Muscle layer of duodenum (tissue), 2 donors: ENCODE data around the gene MBOAT2.

Experiments used
- H3K27ac ChIP-seq: one replicate; pipeline ENCODE4 v1.7.0; 2013; ENCODE audit warnings: mild to moderate bottlenecking, low read length
- H3K27me3 ChIP-seq: one replicate; pipeline ENCODE4 v1.7.0; 2013; ENCODE audit warnings: low read depth, mild to moderate bottlenecking, control low read depth, low read length
- H3K36me3 ChIP-seq, 2 donors: one replicate each; pipeline ENCODE4 v1.7.0; 2013; ENCODE audit warnings: low read length in 2 of 2, control low read depth in 1 of 2, mild to moderate bottlenecking in 1 of 2; ENCODE audit not compliant: insufficient read depth in 2 of 2, control insufficient read depth in 1 of 2
- H3K4me1 ChIP-seq, 2 donors: one replicate each; pipeline ENCODE4 v1.7.0; 2013; ENCODE audit warnings: low read length in 2 of 2, mild to moderate bottlenecking in 2 of 2, control low read depth in 1 of 2, moderate library complexity in 1 of 2; ENCODE audit not compliant: insufficient read depth in 2 of 2, control insufficient read depth in 1 of 2
- H3K4me3 ChIP-seq, 2 donors: one replicate each; pipeline ENCODE4 v1.7.0; 2013; ENCODE audit warnings: low read length in 2 of 2, low read depth in 1 of 2, mild to moderate bottlenecking in 1 of 2
- H3K9me3 ChIP-seq, 2 donors: one replicate each; pipeline ENCODE4 v1.7.0; 2013; ENCODE audit warnings: low read length in 2 of 2, control low read depth in 1 of 2, mild to moderate bottlenecking in 1 of 2; ENCODE audit not compliant: control insufficient read depth in 1 of 2
- donor health status: healthy.

The MBOAT2 gene

DNA sequence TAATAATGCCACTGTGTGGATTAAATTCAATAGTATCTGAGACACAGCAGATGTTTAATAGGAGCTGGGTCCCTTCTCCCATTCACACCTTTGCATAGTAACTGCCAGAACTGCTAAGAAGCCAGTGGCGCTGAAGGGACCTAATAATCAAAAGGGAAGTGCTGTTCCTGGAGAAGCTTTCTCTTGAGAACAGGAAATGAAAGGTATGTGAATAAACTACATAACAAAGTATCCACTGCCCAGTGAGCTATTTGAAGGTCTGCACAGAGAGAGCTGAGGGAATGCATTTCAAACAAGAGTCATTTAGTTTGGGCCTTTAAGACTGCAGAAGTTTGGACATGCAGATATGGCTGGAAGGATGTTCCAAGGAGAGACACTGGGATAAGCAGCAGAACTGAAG, 110.0 kb downstream of the MBOAT2 start:
- no peaks in the 10 kb centered on the region for H3K27me3 ChIP-seq

DNA sequence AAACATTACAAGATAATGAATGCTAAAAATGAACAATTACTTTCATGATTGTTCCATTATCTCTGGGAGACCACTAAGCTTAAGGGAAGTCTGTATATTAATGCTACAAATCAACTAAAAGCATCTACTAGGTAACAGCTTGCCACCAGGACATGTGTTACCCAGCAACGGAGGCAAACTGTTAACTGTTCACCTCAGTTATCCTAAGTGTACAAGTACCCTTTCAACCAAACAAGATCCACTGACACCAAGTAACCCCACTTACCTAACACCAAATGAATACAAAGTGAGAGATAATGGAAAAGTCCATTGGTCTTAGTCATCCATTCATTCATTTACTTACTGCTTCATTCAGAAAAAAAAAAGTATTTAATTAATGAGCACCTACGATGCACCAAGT, 111.4 kb downstream of the MBOAT2 start:
- H3K4me1 ChIP-seq = no peaks in the 10 kb centered on the region
- H3K27ac ChIP-seq = no peak overlapping the region
- peaks cover 0 to 6% of the 10 kb centered on the region in 2 donors for H3K36me3 ChIP-seq
- H3K4me3 ChIP-seq = no peak overlapping the region
- H3K27me3 ChIP-seq = no peaks in the 10 kb centered on the region
- H3K9me3 ChIP-seq = no peaks in the 10 kb centered on the region

More for the DNA sequence above, 110.0 kb downstream of the MBOAT2 start:
- no peaks in the 10 kb centered on the region for H3K4me1 ChIP-seq
- H3K4me3 ChIP-seq = no peak overlapping the region
- H3K27ac ChIP-seq = no peak overlapping the region
- H3K36me3 ChIP-seq = peaks cover 0 to 6% of the 10 kb centered on the region in 2 donors
- no peaks in the 10 kb centered on the region for H3K9me3 ChIP-seq

DNA sequence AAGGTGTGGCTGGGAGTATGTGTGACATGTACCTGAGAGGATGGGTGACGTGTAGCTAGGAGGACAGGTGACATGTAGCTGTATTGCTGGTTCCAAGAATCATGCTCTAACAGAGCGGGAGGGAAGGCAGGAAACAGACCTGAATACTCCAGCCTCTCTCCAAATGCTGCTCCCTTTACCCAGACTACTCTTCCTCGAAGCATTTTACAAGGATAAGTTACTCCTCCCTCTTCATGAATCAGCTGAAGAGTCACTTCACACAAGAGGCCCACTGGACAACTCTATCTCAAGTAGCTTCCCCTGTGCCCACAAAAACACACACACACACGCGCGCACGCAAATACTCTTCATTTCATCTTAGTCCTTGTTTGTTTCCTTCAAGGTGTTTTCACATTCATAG, 113.5 kb downstream of the MBOAT2 start:
- no peaks in the 10 kb centered on the region for H3K9me3 ChIP-seq
- no peaks in the 10 kb centered on the region for H3K36me3 ChIP-seq
- no peaks in the 10 kb centered on the region for H3K4me1 ChIP-seq
- no peak overlapping the region for H3K4me3 ChIP-seq
- H3K27ac ChIP-seq = no peak overlapping the region
- no peaks in the 10 kb centered on the region for H3K27me3 ChIP-seq

DNA sequence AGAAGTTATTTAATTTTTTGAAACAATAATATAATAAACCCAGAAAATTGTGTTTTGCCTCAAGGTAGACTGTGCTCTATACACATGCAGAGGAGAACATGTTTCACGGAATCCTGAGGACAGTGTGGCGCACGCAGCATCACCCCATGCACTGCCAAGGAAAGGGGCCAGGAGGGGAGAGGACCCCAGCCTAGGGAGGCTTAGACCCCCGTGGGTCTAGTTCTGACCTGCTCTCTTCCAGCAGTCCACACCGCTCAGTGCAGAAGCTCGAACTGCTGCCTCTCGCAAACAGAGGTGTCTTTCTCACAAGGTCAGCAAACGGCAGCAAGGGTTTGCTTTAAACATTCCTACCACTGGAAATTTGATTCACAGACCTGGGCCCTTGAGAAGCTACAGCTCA, 114.5 kb downstream of the MBOAT2 start:
- H3K36me3 ChIP-seq = no peaks in the 10 kb centered on the region
- no peaks in the 10 kb centered on the region for H3K9me3 ChIP-seq
- no peaks in the 10 kb centered on the region for H3K27me3 ChIP-seq
- no peak overlapping the region for H3K4me3 ChIP-seq
- no peak overlapping the region for H3K27ac ChIP-seq
- no peaks in the 10 kb centered on the region for H3K4me1 ChIP-seq

DNA sequence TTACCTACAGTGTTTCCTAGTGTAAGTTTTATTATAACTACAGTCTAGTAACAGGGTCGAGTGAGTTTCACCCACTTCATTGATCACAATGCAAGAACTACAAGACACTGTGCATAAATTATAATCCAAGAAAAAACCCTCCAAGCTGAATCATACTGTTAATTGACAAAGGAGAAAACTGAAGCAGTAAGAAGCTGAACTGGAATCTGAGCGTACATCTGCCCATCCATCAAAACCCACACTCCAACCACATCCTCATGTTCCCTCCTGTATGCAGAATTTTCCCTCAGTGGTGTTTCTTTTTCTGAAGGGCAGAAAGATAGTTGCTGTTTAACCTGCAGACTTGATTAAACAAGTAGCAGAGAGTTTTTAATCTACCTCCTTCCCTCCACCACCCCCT, 116.6 kb downstream of the MBOAT2 start:
- Histone ChIP-seq H3K4me1 (no peaks in the 10 kb centered on the region), H3K9me3 (no peaks in the 10 kb centered on the region), H3K4me3 (no peak overlapping the region), H3K27ac (no peak overlapping the region), H3K27me3 (no peaks in the 10 kb centered on the region), H3K36me3 (no peaks in the 10 kb centered on the region)

DNA sequence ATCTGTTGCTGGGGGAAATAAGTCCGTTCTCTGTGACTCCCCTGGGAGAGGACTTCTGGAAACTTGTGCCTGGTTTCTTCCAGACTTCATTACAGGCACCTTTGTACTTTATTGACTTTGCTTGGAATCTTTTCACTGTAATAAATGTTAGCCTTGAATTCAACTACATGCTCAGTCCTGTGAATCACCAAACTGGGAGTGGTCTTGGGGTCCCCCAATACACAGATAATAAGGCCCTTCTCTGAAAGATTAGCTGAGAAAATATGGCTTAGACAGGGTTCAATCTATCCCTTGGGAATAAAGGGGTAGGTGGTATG, 117.3 kb downstream of the MBOAT2 start:
- no peak overlapping the region for H3K27ac ChIP-seq
- no peaks in the 10 kb centered on the region for H3K27me3 ChIP-seq
- H3K4me1 ChIP-seq = no peaks in the 10 kb centered on the region
- H3K9me3 ChIP-seq = no peaks in the 10 kb centered on the region
- no peak overlapping the region for H3K4me3 ChIP-seq
- H3K36me3 ChIP-seq = peaks cover 0 to under 1% of the 10 kb centered on the region in 2 donors

- no peaks in the 10 kb centered on the region for H3K27me3 ChIP-seq
Measured at GRCh38 chr2:8885449-8886201, 117.9 kb downstream of the MBOAT2 start.

GRCh38 chr2:8884812-8885211, 118.7 kb downstream of the MBOAT2 start:
- Histone ChIP-seq H3K9me3 (no peaks in the 10 kb centered on the region), H3K27me3 (no peaks in the 10 kb centered on the region), H3K27ac (no peak overlapping the region), H3K36me3 (peaks cover 0 to 8% of the 10 kb centered on the region in 2 donors), H3K4me1 (no peaks in the 10 kb centered on the region), H3K4me3 (no peak overlapping the region)

More at GRCh38 chr2:8885449-8886201, 117.9 kb downstream of the MBOAT2 start:
- Histone ChIP-seq H3K36me3 (peaks cover 0 to 6% of the 10 kb centered on the region in 2 donors), H3K4me3 (no peak overlapping the region), H3K4me1 (no peaks in the 10 kb centered on the region), H3K27ac (no peak overlapping the region), H3K9me3 (no peaks in the 10 kb centered on the region)

- Histone ChIP-seq H3K27ac (no peak overlapping the region), H3K4me3 (no peak overlapping the region), H3K36me3 (peaks cover 0 to 8% of the 10 kb centered on the region in 2 donors), H3K4me1 (no peaks in the 10 kb centered on the region), H3K9me3 (no peaks in the 10 kb centered on the region), H3K27me3 (no peaks in the 10 kb centered on the region)
Measured at GRCh38 chr2:8882094-8882493, 121.4 kb downstream of the MBOAT2 start.

DNA sequence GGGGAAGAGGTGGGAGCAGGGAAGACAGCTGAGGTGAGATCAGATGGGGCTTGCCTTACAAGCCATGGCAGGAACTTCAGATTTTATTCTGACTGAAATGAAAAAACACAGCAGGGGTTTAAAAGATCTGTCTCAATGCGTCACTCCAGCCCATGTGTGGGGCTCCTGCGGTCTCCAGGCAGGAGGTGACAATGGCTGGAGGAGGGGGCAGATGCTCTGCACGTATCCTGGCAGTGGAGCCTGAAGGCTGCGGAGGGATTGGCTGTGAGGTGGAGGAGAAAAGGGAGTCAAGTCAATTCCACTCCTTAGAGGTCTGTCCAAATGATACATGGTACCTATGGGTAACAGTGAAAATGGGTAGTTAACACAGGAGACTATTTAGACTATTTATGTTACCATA, 125.6 kb downstream of the MBOAT2 start:
- H3K9me3 ChIP-seq = no peaks in the 10 kb centered on the region
- H3K4me3 ChIP-seq = no peak overlapping the region
- H3K36me3 ChIP-seq = peaks cover 0 to 15% of the 10 kb centered on the region in 2 donors
- H3K27me3 ChIP-seq = no peaks in the 10 kb centered on the region
- H3K27ac ChIP-seq = no peak overlapping the region
- H3K4me1 ChIP-seq = no peaks in the 10 kb centered on the region

GRCh38 chr2:8877332-8877731, 126.2 kb downstream of the MBOAT2 start:
- H3K9me3 ChIP-seq = no peaks in the 10 kb centered on the region
- no peak overlapping the region for H3K4me3 ChIP-seq
- peaks cover 0 to 15% of the 10 kb centered on the region in 2 donors for H3K36me3 ChIP-seq
- H3K4me1 ChIP-seq = no peaks in the 10 kb centered on the region
- no peaks in the 10 kb centered on the region for H3K27me3 ChIP-seq
- H3K27ac ChIP-seq = no peak overlapping the region

DNA sequence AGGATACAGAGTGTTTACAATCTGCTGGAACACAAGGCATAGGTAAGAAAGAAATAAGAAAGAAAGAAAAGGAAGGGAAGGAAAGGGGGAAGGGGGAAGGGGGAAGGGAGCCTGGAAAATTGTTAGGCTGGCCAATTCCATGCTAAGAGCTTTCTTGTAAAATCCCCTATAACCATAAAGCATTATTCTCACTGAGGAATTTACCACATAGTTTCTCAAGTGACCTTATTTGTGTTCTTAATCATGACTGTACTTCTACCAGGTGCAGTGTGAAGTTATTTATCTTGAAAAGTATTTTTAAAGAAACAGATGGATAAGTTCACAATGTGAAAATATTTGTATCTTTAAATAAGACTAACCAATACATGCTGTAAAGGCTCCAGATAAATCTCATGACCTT, 126.9 kb downstream of the MBOAT2 start:
- Histone ChIP-seq H3K27ac (no peak overlapping the region), H3K9me3 (no peaks in the 10 kb centered on the region), H3K4me3 (no peak overlapping the region), H3K4me1 (no peaks in the 10 kb centered on the region), H3K36me3 (peaks cover 0 to 15% of the 10 kb centered on the region in 2 donors), H3K27me3 (no peaks in the 10 kb centered on the region)
